Psoas muscle (tissue), 8 donors: ENCODE data around the gene ADAT2. TPM values are rescaled to one million over a fixed set of nuclear protein-coding genes. Genes with fewer than 3 reads are reported as not detected.

Source experiments
- ATAC-seq, 4 donors: fragments of 200-7000 bp; cut with Tn5 transposase; one replicate each; pipeline ENCODE4 v1.9.1; 2020; ENCODE audit warnings: moderate library complexity in 3 of 4, mild to moderate bottlenecking in 2 of 4
- DNase-seq, 2 donors: peaks; one replicate each; pipeline ENCODE4 v3.0.0-alpha.2; 2020
- H3K27ac ChIP-seq: fragments of 200-600 bp; one replicate; pipeline ENCODE4 v1.8.0; 2022
- H3K27me3 ChIP-seq, 3 donors: fragments of 200-600 bp in 1 of 3; one replicate each; pipeline versions ENCODE4 v1.6.1 to v1.8.0; 2013 to 2022; ENCODE audit warnings: low read length in 2 of 3, mild to moderate bottlenecking in 2 of 3, moderate library complexity in 1 of 3; ENCODE audit not compliant: insufficient read depth in 3 of 3
- H3K36me3 ChIP-seq, 2 donors: fragments of 200-600 bp in 1 of 2; one replicate each; pipeline versions ENCODE4 v1.6.1 to v1.8.0; 2013 to 2022; ENCODE audit warnings: low read depth in 1 of 2, mild to moderate bottlenecking in 1 of 2, moderate library complexity in 1 of 2; ENCODE audit not compliant: insufficient read depth in 1 of 2
- H3K4me1 ChIP-seq: fragments of 200-600 bp; one replicate; pipeline ENCODE4 v1.8.0; 2022
- H3K4me3 ChIP-seq: fragments of 200-600 bp; one replicate; pipeline ENCODE4 v1.8.0; 2022; ENCODE audit warnings: mild to moderate bottlenecking
- H3K9me3 ChIP-seq: fragments of 200-600 bp; one replicate; pipeline ENCODE4 v1.8.0; 2022
- CTCF ChIP-seq: fragments of 200-600 bp; IDR thresholded peaks from one replicate; pipeline ENCODE4 v1.8.0; 2022; ENCODE audit warnings: antibody characterized with exemption
- WGBS, 3 donors: extraction: QIAGEN DNeasy Blood & Tissue Kit; methylation state at CpG; one replicate each; pipeline versions ENCODE4 v1.1.6 to v1.1.7; 2013; 5-methylcytosine and 5-hydroxymethylcytosine counted together
- intact Hi-C, 2 donors: fragments of 100-400 bp; cut with DNase I; formaldehyde crosslinking; loops; one replicate each; pipeline versions ENCODE4 v1.11.0 to v1.14.2; 2022
- polyA plus RNA-seq, 3 donors: library from polyadenylated mRNA; stranded (reverse); fragments of 200-250 nt; gene quantifications; one replicate each; pipeline ENCODE4 v1.2.3, GENCODE V29; 2013
- total RNA-seq, 4 donors: library from RNA; stranded (reverse); fragmentation: NEBNext Ultra II Directional in 2 of 4; extraction: Animal tissue kit (Norgen Biotek cat#: 25700) in 2 of 4; gene quantifications; one replicate each; pipeline versions ENCODE4 v1.2.1 to v1.2.4, GENCODE V29; 2021 to 2023
- donor health status: healthy with polysubstance abuse.
- donor health status: DM: no; HTN: no; CAD: no; lungs with moderate emphysema.
- donor health status: Bipolar disorder and iron deficiency.
- donor health status: healthy.
- donor health status: DM: yes; HTN: yes; CAD: no.
- donor health status: DM: no; HTN: no; CAD: no.
- donor health status: DM: no; HTN: no; CAD: no.
- donor health status: DM: yes; HTN: yes; CAD: no.

ADAT2 gene
- total and polyA plus RNA-seq, 7 donors, result 0.55 to 2.6 (median 1.6) TPM

GRCh38 chr6:143397227-143398222, 53.0 kb downstream of the ADAT2 start:
- DNase-seq, result peak; percentile 55 to 59
- Histone ChIP-seq H3K4me1 (no peaks in the 10 kb centered on the region), H3K9me3 (no peaks in the 10 kb centered on the region), H3K27ac (no peak overlapping the region), H3K36me3 (no peaks in the 10 kb centered on the region), H3K4me3 (no peak overlapping the region), H3K27me3 (no peaks in the 10 kb centered on the region)
- intact Hi-C loops, result no loop called here
- TF ChIP-seq CTCF, result no peak
- ATAC-seq, result peak; percentile 36 to 69 (median 64)
- WGBS, 3 donors, result 37 to 54% (median 43%) methylated on average over 16 of the region's 16 CpGs

GRCh38 chr6:143396497-143397226, 53.8 kb downstream of the ADAT2 start:
- DNase-seq, result no peak
- H3K9me3 ChIP-seq, result no peaks in the 10 kb centered on the region
- intact Hi-C loops, result no loop called here
- H3K27ac ChIP-seq, result no peak overlapping the region
- no peaks in the 10 kb centered on the region for H3K27me3 ChIP-seq
- no peak for TF ChIP-seq CTCF
- H3K4me3 ChIP-seq, result no peak overlapping the region
- H3K36me3 ChIP-seq, result no peaks in the 10 kb centered on the region
- ATAC-seq, result no peak
- no peaks in the 10 kb centered on the region for H3K4me1 ChIP-seq
- WGBS, 3 donors, result 52 to 65% (median 55%) methylated on average over 10 of the region's 10 CpGs

- no peak overlapping the region for H3K27ac ChIP-seq
- no peaks in the 10 kb centered on the region for H3K4me1 ChIP-seq
- WGBS, 3 donors, result 88 to 93% (median 92%) methylated on average over 5 of the region's 5 CpGs
- ATAC-seq (no peak), DNase-seq (no peak)
- intact Hi-C loops, result no loop called here
- no peaks in the 10 kb centered on the region for H3K27me3 ChIP-seq
- H3K36me3 ChIP-seq, result no peaks in the 10 kb centered on the region
- no peak overlapping the region for H3K4me3 ChIP-seq
- no peaks in the 10 kb centered on the region for H3K9me3 ChIP-seq
- TF ChIP-seq CTCF, result no peak
Measured at GRCh38 chr6:143395699-143396098, 54.8 kb downstream of the ADAT2 start.

- 54 to 61% (median 60%) methylated on average over 4 of the region's 4 CpGs for WGBS, 3 donors
- DNase-seq, result no peak
- H3K4me3 ChIP-seq, result no peak overlapping the region
- H3K4me1 ChIP-seq, result no peaks in the 10 kb centered on the region
- intact Hi-C loops, result no loop called here
- ATAC-seq, result no peak
- no peak overlapping the region for H3K27ac ChIP-seq
- no peaks in the 10 kb centered on the region for H3K9me3 ChIP-seq
- no peaks in the 10 kb centered on the region for H3K27me3 ChIP-seq
- no peak for TF ChIP-seq CTCF
- no peaks in the 10 kb centered on the region for H3K36me3 ChIP-seq
Measured at GRCh38 chr6:143394389-143394788, 56.1 kb downstream of the ADAT2 start.
